ENCODE measurements around the gene BST1.
A peak's percentile ranks its signal among the peaks of the same experiment; 100 is the strongest.

DNA sequence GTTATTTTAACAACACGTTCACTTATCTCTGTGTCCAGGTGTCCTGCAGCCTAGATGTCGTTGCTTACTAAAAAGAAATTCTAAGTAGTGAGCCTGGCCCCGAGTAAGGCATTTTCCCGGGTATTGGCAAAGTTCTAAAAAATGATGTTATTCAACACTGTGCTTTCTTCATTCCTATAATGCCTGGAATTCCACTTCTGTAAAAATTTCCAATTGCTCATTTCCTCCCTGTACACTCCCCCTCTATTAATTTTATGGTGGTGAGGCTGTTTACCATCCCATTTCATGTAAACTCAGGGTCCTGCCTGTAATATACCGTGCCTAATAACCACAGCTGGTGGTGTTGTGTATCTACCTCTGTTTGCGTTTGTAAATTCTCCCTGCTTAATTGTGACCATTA lies 14.2 kb downstream of the BST1 start:
- TF ChIP-seq EP300 (IDR thresholded peaks at IDR 0.05; ENCODE audit: borderline replicate concordance) (peak; percentile 61; the same call in 1 of the 2 replicates), CREB1 (IDR thresholded peaks at IDR 0.05; ENCODE audit: low read depth) (no peak), TAF1 (IDR thresholded peaks at IDR 0.05; ENCODE audit: low read depth) (no peak), TCF12 (IDR thresholded peaks at IDR 0.05; ENCODE audit: low read depth) (no peak), RAD21 (IDR thresholded peaks at IDR 0.05; ENCODE audit: low read depth) (no peak), EGR1 (IDR thresholded peaks at IDR 0.05) (no peak), NFIC (IDR thresholded peaks at IDR 0.05) (no peak), CEBPB (IDR thresholded peaks at IDR 0.05) (no peak), TEAD4 (IDR thresholded peaks at IDR 0.05) (peak; percentile 75)
- TF ChIP-seq, protein P1, sequence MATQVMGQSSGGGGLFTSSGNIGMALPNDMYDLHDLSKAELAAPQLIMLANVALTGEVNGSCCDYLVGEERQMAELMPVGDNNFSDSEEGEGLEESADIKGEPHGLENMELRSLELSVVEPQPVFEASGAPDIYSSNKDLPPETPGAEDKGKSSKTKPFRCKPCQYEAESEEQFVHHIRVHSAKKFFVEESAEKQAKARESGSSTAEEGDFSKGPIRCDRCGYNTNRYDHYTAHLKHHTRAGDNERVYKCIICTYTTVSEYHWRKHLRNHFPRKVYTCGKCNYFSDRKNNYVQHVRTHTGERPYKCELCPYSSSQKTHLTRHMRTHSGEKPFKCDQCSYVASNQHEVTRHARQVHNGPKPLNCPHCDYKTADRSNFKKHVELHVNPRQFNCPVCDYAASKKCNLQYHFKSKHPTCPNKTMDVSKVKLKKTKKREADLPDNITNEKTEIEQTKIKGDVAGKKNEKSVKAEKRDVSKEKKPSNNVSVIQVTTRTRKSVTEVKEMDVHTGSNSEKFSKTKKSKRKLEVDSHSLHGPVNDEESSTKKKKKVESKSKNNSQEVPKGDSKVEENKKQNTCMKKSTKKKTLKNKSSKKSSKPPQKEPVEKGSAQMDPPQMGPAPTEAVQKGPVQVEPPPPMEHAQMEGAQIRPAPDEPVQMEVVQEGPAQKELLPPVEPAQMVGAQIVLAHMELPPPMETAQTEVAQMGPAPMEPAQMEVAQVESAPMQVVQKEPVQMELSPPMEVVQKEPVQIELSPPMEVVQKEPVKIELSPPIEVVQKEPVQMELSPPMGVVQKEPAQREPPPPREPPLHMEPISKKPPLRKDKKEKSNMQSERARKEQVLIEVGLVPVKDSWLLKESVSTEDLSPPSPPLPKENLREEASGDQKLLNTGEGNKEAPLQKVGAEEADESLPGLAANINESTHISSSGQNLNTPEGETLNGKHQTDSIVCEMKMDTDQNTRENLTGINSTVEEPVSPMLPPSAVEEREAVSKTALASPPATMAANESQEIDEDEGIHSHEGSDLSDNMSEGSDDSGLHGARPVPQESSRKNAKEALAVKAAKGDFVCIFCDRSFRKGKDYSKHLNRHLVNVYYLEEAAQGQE (IDR thresholded peaks at IDR 0.05; ENCODE audit: low read depth), result no peak
- TF ChIP-seq, protein P2, sequence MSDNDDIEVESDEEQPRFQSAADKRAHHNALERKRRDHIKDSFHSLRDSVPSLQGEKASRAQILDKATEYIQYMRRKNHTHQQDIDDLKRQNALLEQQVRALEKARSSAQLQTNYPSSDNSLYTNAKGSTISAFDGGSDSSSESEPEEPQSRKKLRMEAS (IDR thresholded peaks at IDR 0.05), result no peak
